ENCODE measurements around the gene CCDC187. TPM values are rescaled to one million over a fixed set of nuclear protein-coding genes. Genes with fewer than 3 reads are reported as not detected.

Gene CCDC187
- total and polyA plus RNA-seq, 2 of the 8 experiments (the other 6 are each of a cell fraction or from before 2014, with no cell fraction given) = 0.02 TPM; not detected in 1

- TF ChIP-seq BRCA1 (IDR thresholded peaks at IDR 0.05; ENCODE audit: low read depth, low read length) = no peak
- TF ChIP-seq RAD21 (IDR thresholded peaks at IDR 0.05 in 1 of 2, conservative IDR thresholded peaks at IDR 0.05 in 1 of 2; ENCODE audit: low read depth in 2 of 2, low read length in 2 of 2) = no peak
- TF ChIP-seq SP1 (IDR thresholded peaks at IDR 0.05; ENCODE audit: low read depth, low read length) = no peak
- TF ChIP-seq TCF12 (IDR thresholded peaks at IDR 0.05; ENCODE audit: low read depth, low read length) = no peak
- no peak for TF ChIP-seq CBX5 (IDR thresholded peaks at IDR 0.05; ENCODE audit: low read depth, low read length)
- no peak for TF ChIP-seq EP300 (IDR thresholded peaks at IDR 0.05; ENCODE audit: borderline replicate concordance in 1 of 2, low read depth in 2 of 2, low read length in 2 of 2)
These were observed 61.6 kb downstream of the CCDC187 start (continued) for GRCh38 chr9:136242248-136242647.
